Thyroid gland (tissue), 4 donors: ENCODE data around the gene SLC9A7. TPM values are rescaled to one million over a fixed set of nuclear protein-coding genes. Genes with fewer than 3 reads are reported as not detected.
A peak's percentile ranks its signal among the peaks of the same experiment; 100 is the strongest.

Experiments used
- DNase-seq, 2 donors: peaks; one replicate each; pipeline ENCODE4 v3.0.0-alpha.2; 2019
- H3K27ac ChIP-seq, 3 donors: fragments of 200-600 bp; sonication (generic); 1 replicate in 2 of 3; 2 replicates in 1 of 3; pipeline ENCODE4 v1.5.1; 2016 to 2019; ENCODE audit warnings: mild to moderate bottlenecking in 1 of 3, moderate library complexity in 1 of 3
- H3K27me3 ChIP-seq: fragments of 200-600 bp; sonication (generic); one replicate; pipeline ENCODE4 v1.5.1; 2019
- H3K36me3 ChIP-seq, 2 donors: fragments of 200-600 bp; sonication (generic); one replicate each; pipeline ENCODE4 v1.5.1; 2016 to 2019
- H3K4me1 ChIP-seq, 2 donors: fragments of 200-600 bp; sonication (generic); one replicate each; pipeline ENCODE4 v1.5.1; 2017 to 2019
- H3K4me3 ChIP-seq, 3 donors: fragments of 200-600 bp; sonication (generic); replicated peaks in 1 of 3; 1 replicate in 2 of 3; 2 replicates in 1 of 3; pipeline ENCODE4 v1.5.1; 2016; ENCODE audit warnings: mild to moderate bottlenecking in 1 of 3
- H3K9me3 ChIP-seq: fragments of 200-600 bp; sonication (generic); one replicate; pipeline ENCODE4 v1.5.1; 2017
- POLR2A ChIP-seq, 2 donors: fragments of 450-650 bp; IDR thresholded peaks; one replicate each; pipeline ENCODE4 v1.6.1; 2017; ENCODE audit warnings: antibody characterized with exemption in 2 of 2, mild to moderate bottlenecking in 2 of 2, moderate library complexity in 1 of 2
- WGBS, 2 donors: methylation state at CpG; one replicate each; pipeline ENCODE4 v1.1.5; 2017; 5-methylcytosine and 5-hydroxymethylcytosine counted together
- intact Hi-C: fragments of 100-400 bp; cut with DNase I; formaldehyde crosslinking; loops from one replicate; pipeline ENCODE4 v1.15.1; 2023
- total RNA-seq, 4 donors: library from RNA; depleted of rRNA; stranded (reverse); fragments of >200 nt; gene quantifications; one replicate each; pipeline ENCODE4 v1.2.3, GENCODE V29; 2016
- TF ChIP-seq, protein P1 (sequence below), 6 experiments: fragments of 200-600 bp in 3 of 6; fragments of 450-650 bp in 3 of 6; sonication (generic) in 3 of 6; IDR thresholded peaks; one replicate each; pipeline ENCODE4 v1.5.1; 2016 to 2019; ENCODE audit warnings: antibody characterized with exemption in 6 of 6, mild to moderate bottlenecking in 2 of 6, inconsistent platforms in 1 of 6, moderate library complexity in 1 of 6

Gene SLC9A7
- total RNA-seq, 4 donors from 2014 or later = 18.4 to 35.5 (median 26.3) TPM

- Histone ChIP-seq H3K27ac (peak overlapping the region; percentile 26 to 48 (median 44)), H3K27me3 (no peaks in the 10 kb centered on the region), H3K4me3 (no peak overlapping the region), H3K36me3 (no peaks in the 10 kb centered on the region), H3K9me3 (no peaks in the 10 kb centered on the region), H3K4me1 (peaks cover 18 to 31% of the 10 kb centered on the region in 2 donors)
- 41 to 42% methylated on average over 7 of the region's 7 CpGs for WGBS, 2 donors
- peak; percentile 66 to 68 for DNase-seq
- intact Hi-C loops = no loop called here
- TF ChIP-seq POLR2A (IDR thresholded peaks at IDR 0.05) = no peak
- TF ChIP-seq, protein P1, sequence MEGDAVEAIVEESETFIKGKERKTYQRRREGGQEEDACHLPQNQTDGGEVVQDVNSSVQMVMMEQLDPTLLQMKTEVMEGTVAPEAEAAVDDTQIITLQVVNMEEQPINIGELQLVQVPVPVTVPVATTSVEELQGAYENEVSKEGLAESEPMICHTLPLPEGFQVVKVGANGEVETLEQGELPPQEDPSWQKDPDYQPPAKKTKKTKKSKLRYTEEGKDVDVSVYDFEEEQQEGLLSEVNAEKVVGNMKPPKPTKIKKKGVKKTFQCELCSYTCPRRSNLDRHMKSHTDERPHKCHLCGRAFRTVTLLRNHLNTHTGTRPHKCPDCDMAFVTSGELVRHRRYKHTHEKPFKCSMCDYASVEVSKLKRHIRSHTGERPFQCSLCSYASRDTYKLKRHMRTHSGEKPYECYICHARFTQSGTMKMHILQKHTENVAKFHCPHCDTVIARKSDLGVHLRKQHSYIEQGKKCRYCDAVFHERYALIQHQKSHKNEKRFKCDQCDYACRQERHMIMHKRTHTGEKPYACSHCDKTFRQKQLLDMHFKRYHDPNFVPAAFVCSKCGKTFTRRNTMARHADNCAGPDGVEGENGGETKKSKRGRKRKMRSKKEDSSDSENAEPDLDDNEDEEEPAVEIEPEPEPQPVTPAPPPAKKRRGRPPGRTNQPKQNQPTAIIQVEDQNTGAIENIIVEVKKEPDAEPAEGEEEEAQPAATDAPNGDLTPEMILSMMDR (IDR thresholded peaks at IDR 0.05) = no peak
Observed at GRCh38 chrX:46649421-46650260, 109.3 kb downstream of the SLC9A7 start.

DNA sequence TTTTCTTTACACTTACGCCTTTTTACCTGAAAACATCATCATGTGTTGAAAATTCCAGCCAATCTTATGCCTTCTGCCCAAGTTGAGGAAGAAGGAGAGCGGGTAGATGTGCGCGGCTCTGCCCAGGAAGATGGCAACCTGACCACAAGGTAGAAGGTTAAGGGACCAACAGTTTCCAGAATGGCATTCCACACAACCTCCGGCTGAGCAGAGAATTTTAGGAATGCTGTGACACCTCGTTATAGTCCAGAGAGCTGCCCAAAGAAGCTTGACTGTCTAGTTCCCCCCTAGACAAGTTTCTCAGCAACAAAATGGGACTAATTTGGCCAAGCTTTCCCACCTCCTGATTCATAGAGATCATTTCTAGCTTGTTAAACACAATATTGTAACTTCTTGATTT is 110.3 kb downstream of the SLC9A7 start:
- no peak overlapping the region for H3K4me3 ChIP-seq
- no peaks in the 10 kb centered on the region for H3K36me3 ChIP-seq
- intact Hi-C loops = no loop called here
- no peak for TF ChIP-seq POLR2A (IDR thresholded peaks at IDR 0.05)
- TF ChIP-seq, protein P1 (IDR thresholded peaks at IDR 0.05) = no peak
- WGBS, 2 donors = 71 to 74% methylated on average over 6 of the region's 6 CpGs
- no peaks in the 10 kb centered on the region for H3K9me3 ChIP-seq
- H3K4me1 ChIP-seq = peaks cover 18 to 31% of the 10 kb centered on the region in 2 donors
- peak in 1 of 2 donors; percentile 4 for DNase-seq
- no peaks in the 10 kb centered on the region for H3K27me3 ChIP-seq
- H3K27ac ChIP-seq = peak overlapping the region in 2 of 3 donors; percentile 26 to 48

DNA sequence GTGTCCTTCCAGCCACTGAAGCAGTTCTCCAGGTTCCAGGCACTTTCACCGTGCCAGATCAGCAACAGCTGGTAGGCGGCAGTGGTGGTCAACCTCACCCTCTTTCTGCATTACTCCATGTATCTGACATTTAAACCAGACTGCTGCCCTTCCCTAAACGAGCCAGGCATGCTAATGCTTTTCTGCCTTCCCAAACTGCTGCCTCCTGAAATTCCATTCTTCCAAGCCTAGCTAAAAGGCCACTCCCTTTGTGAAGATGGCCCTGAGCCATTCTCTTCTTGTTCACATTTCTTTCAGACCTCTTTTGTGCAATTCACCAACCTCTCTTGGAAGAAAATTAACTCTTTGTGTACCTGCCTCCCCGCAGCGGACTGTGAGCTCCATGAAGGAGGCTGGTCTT is 111.7 kb downstream of the SLC9A7 start:
- Histone ChIP-seq H3K4me3 (no peak overlapping the region), H3K9me3 (no peaks in the 10 kb centered on the region), H3K27me3 (no peaks in the 10 kb centered on the region), H3K4me1 (peaks cover 18 to 33% of the 10 kb centered on the region in 2 donors), H3K36me3 (no peaks in the 10 kb centered on the region), H3K27ac (no peak overlapping the region)
- TF ChIP-seq, protein P1 (IDR thresholded peaks at IDR 0.05) = no peak
- TF ChIP-seq POLR2A (IDR thresholded peaks at IDR 0.05) = no peak
- intact Hi-C loops = no loop called here
- no peak for DNase-seq
- 77 to 84% methylated on average over 5 of the region's 5 CpGs for WGBS, 2 donors

GRCh38 chrX:46645614-46646013 is 113.3 kb downstream of the SLC9A7 start:
- WGBS, 2 donors = 44 to 53% methylated on average over 4 of the region's 4 CpGs

GRCh38 chrX:46643636-46644035 is 115.3 kb downstream of the SLC9A7 start:
- Histone ChIP-seq H3K36me3 (no peaks in the 10 kb centered on the region), H3K27ac (no peak overlapping the region), H3K4me1 (peaks cover 4 to 21% of the 10 kb centered on the region in 2 donors), H3K27me3 (no peaks in the 10 kb centered on the region), H3K9me3 (no peaks in the 10 kb centered on the region), H3K4me3 (no peak overlapping the region)
- TF ChIP-seq POLR2A (IDR thresholded peaks at IDR 0.05) = no peak
- TF ChIP-seq, protein P1 (IDR thresholded peaks at IDR 0.05) = no peak
- no peak for DNase-seq
- 81 to 95% methylated on average over 3 of the region's 3 CpGs for WGBS, 2 donors
- intact Hi-C loops = no loop called here

More at GRCh38 chrX:46645614-46646013, 113.3 kb downstream of the SLC9A7 start:
- intact Hi-C loops = no loop called here
- H3K27me3 ChIP-seq = no peaks in the 10 kb centered on the region
- no peaks in the 10 kb centered on the region for H3K9me3 ChIP-seq
- TF ChIP-seq POLR2A (IDR thresholded peaks at IDR 0.05) = no peak
- H3K4me3 ChIP-seq = no peak overlapping the region
- H3K4me1 ChIP-seq = peaks cover 17 to 37% of the 10 kb centered on the region in 2 donors
- H3K27ac ChIP-seq = no peak overlapping the region
- peak; percentile 59 to 62 for DNase-seq
- no peaks in the 10 kb centered on the region for H3K36me3 ChIP-seq
